Effector memory CD4-positive, alpha-beta T cell (primary cell): ENCODE data around the gene CMC2.

ENCODE experiments used
- DNase-seq, 3 donors: peaks; one replicate each; pipeline ENCODE4 v3.0.0-alpha.2; 2020
- H3K27ac ChIP-seq: 2 replicates; pipeline ENCODE4 v1.7.0; 2013; ENCODE audit warnings: mild to moderate bottlenecking, low read length, moderate library complexity; ENCODE audit not compliant: insufficient read depth, poor library complexity, severe bottlenecking
- H3K27me3 ChIP-seq: replicated peaks from 2 replicates; pipeline ENCODE4 v1.7.0; 2013; ENCODE audit warnings: mild to moderate bottlenecking, low read length; ENCODE audit not compliant: insufficient read depth, control insufficient read depth, poor library complexity, severe bottlenecking
- H3K36me3 ChIP-seq: 2 replicates; pipeline ENCODE4 v1.7.0; 2013; ENCODE audit warnings: mild to moderate bottlenecking, low read length, moderate library complexity; ENCODE audit not compliant: control insufficient read depth, insufficient read depth
- H3K4me1 ChIP-seq: 2 replicates; pipeline ENCODE4 v1.7.0; 2013; ENCODE audit warnings: low read length, mild to moderate bottlenecking; ENCODE audit not compliant: control insufficient read depth, insufficient read depth, poor library complexity, severe bottlenecking
- H3K4me3 ChIP-seq: 2 replicates; pipeline ENCODE4 v1.7.0; 2013; ENCODE audit warnings: low read length, low read depth, mild to moderate bottlenecking; ENCODE audit not compliant: insufficient read depth, poor library complexity, severe bottlenecking
- H3K9me3 ChIP-seq: 2 replicates; pipeline ENCODE4 v1.7.0; 2013; ENCODE audit warnings: mild to moderate bottlenecking, low read length, moderate library complexity; ENCODE audit not compliant: control insufficient read depth

Gene CMC2

GRCh38 chr16:81029930-81030604 lies 23.4 kb upstream of the CMC2 start:
- no peaks in the 10 kb centered on the region for H3K36me3 ChIP-seq
- H3K27ac ChIP-seq: no peak overlapping the region
- DNase-seq: no peak
- no peak overlapping the region for H3K4me3 ChIP-seq
- no peaks in the 10 kb centered on the region for H3K4me1 ChIP-seq
- no peaks in the 10 kb centered on the region for H3K9me3 ChIP-seq
- no peaks in the 10 kb centered on the region for H3K27me3 ChIP-seq

GRCh38 chr16:81026429-81026828 lies 19.7 kb upstream of the CMC2 start:
- Histone ChIP-seq H3K4me3 (no peak overlapping the region), H3K4me1 (no peaks in the 10 kb centered on the region), H3K36me3 (no peaks in the 10 kb centered on the region), H3K27ac (no peak overlapping the region), H3K9me3 (no peaks in the 10 kb centered on the region), H3K27me3 (no peaks in the 10 kb centered on the region)
- DNase-seq: no peak

- H3K36me3 ChIP-seq: no peaks in the 10 kb centered on the region
- no peaks in the 10 kb centered on the region for H3K27me3 ChIP-seq
- H3K4me3 ChIP-seq: no peak overlapping the region
- no peaks in the 10 kb centered on the region for H3K9me3 ChIP-seq
- DNase-seq: no peak
- H3K4me1 ChIP-seq: no peaks in the 10 kb centered on the region
- no peak overlapping the region for H3K27ac ChIP-seq
Observed at GRCh38 chr16:81018496-81018895, 11.8 kb upstream of the CMC2 start.

- Histone ChIP-seq H3K27ac (no peak overlapping the region), H3K4me1 (no peaks in the 10 kb centered on the region), H3K27me3 (no peaks in the 10 kb centered on the region), H3K4me3 (no peak overlapping the region), H3K36me3 (no peaks in the 10 kb centered on the region), H3K9me3 (no peaks in the 10 kb centered on the region)
- DNase-seq: no peak
Observed at GRCh38 chr16:81014672-81015071, 8.0 kb upstream of the CMC2 start.

GRCh38 chr16:81012974-81013373 lies 6.3 kb upstream of the CMC2 start:
- DNase-seq: no peak
- no peak overlapping the region for H3K4me3 ChIP-seq
- no peaks in the 10 kb centered on the region for H3K27me3 ChIP-seq
- H3K27ac ChIP-seq: no peak overlapping the region
- no peaks in the 10 kb centered on the region for H3K36me3 ChIP-seq
- H3K4me1 ChIP-seq: no peaks in the 10 kb centered on the region
- H3K9me3 ChIP-seq: no peaks in the 10 kb centered on the region

- DNase-seq: no peak
- H3K27ac ChIP-seq: no peak overlapping the region
- H3K36me3 ChIP-seq: no peaks in the 10 kb centered on the region
- no peak overlapping the region for H3K4me3 ChIP-seq
- H3K9me3 ChIP-seq: no peaks in the 10 kb centered on the region
- H3K27me3 ChIP-seq: no peaks in the 10 kb centered on the region
- peaks cover 18% of the 10 kb centered on the region for H3K4me1 ChIP-seq
Observed at GRCh38 chr16:81008505-81008789, 1.8 kb upstream of the CMC2 start.

- peak overlapping the region; percentile 99 for H3K27ac ChIP-seq
- H3K9me3 ChIP-seq: no peaks in the 10 kb centered on the region
- no peaks in the 10 kb centered on the region for H3K36me3 ChIP-seq
- H3K4me3 ChIP-seq: peak overlapping the region; percentile 97
- DNase-seq: peak; percentile 50 to 63 (median 59)
- H3K4me1 ChIP-seq: peaks cover 18% of the 10 kb centered on the region
- H3K27me3 ChIP-seq: no peaks in the 10 kb centered on the region
Observed at GRCh38 chr16:81006211-81006812, 373 bp downstream of the CMC2 start.

GRCh38 chr16:81005610-81006161 lies 999 bp downstream of the CMC2 start:
- DNase-seq: no peak
- H3K4me3 ChIP-seq: peak overlapping the region; percentile 97
- H3K27me3 ChIP-seq: no peaks in the 10 kb centered on the region
- peaks cover 18% of the 10 kb centered on the region for H3K4me1 ChIP-seq
- H3K9me3 ChIP-seq: no peaks in the 10 kb centered on the region
- no peaks in the 10 kb centered on the region for H3K36me3 ChIP-seq
- peak overlapping the region; percentile 99 for H3K27ac ChIP-seq

GRCh38 chr16:81004646-81005353 lies 1.9 kb downstream of the CMC2 start:
- Histone ChIP-seq H3K27me3 (no peaks in the 10 kb centered on the region), H3K36me3 (no peaks in the 10 kb centered on the region), H3K27ac (peak overlapping the region; percentile 64), H3K4me3 (peak overlapping the region; percentile 43), H3K4me1 (peaks cover 18% of the 10 kb centered on the region), H3K9me3 (no peaks in the 10 kb centered on the region)
- DNase-seq: peak in 1 of 3 donors; percentile 22
